Pons (tissue), 1 donor: Measurements from ENCODE around the gene ELF5.
A peak's percentile ranks its signal among the peaks of the same experiment; 100 is the strongest.

ENCODE experiments used
- DNase-seq: peaks from one replicate; pipeline ENCODE4 v3.0.0-alpha.2; 2016; ENCODE audit warnings: low spot score

The ELF5 gene

DNA sequence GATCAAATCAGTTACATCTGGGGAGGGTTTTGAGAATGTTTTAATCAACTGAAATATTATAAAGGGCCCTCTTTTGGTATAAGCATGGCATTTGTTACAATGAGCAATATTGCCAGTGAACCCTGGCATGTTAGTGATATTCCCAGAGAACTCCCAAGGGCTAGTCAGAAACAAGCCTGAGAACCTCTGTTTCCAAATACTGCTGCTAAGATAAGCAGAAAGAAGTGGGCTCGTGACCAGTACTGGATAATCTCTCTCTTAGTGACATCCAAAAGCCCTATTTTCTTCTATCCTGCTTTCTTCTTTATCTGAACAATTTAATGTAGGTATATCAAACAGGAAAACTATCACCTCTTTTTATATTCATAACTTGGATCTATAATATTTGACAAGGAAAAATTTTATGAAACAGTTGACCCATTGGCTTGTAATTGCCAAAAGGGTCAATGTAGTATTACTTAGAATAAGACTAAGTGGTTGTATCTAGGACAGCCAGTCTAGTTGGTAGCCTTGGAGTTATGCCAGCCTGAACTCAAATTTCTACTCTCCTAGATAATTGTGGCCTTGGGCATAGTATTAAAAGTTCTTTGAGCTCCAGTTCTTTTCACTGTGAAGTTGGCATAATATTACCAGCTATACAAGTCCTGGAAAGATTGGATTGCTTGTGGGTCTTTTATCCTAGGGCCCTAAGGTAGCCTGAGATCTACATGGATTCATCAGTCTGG, 59.1 kb downstream of the ELF5 start:
- DNase-seq, result no peak

DNA sequence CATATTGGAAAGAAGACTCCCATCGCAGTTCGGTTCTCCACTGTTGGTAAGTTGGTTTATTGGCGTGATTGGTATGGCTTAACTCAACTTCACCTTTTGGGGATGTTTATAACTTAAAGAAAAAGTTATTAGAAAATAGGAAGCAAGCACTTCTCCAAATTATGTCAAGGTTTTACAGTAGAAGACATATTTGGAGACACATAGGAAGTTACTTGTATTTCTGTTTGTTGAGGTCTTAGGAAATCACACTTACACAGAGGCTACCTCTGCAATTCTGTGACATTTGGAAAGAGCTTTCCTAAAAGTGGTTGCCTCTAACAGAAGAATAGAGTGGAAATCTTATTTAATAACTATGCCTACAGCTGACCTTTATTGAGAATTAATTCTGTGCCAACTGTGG, 62.5 kb downstream of the ELF5 start:
- DNase-seq, result no peak

DNA sequence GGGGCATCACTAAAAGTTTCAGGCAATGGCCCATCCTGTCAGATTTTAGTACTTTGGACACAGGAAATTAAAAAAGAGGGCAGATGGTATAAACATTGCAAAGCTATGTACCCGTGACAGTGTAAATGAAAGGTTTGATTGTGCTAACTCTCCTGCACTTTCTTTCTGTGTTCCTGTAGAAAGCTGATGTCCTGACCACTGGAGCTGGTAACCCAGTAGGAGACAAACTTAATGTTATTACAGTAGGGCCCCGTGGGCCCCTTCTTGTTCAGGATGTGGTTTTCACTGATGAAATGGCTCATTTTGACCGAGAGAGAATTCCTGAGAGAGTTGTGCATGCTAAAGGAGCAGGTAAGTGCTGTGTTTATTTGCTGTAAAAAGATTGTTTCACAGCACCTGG, 64.6 kb downstream of the ELF5 start:
- no peak for DNase-seq

DNA sequence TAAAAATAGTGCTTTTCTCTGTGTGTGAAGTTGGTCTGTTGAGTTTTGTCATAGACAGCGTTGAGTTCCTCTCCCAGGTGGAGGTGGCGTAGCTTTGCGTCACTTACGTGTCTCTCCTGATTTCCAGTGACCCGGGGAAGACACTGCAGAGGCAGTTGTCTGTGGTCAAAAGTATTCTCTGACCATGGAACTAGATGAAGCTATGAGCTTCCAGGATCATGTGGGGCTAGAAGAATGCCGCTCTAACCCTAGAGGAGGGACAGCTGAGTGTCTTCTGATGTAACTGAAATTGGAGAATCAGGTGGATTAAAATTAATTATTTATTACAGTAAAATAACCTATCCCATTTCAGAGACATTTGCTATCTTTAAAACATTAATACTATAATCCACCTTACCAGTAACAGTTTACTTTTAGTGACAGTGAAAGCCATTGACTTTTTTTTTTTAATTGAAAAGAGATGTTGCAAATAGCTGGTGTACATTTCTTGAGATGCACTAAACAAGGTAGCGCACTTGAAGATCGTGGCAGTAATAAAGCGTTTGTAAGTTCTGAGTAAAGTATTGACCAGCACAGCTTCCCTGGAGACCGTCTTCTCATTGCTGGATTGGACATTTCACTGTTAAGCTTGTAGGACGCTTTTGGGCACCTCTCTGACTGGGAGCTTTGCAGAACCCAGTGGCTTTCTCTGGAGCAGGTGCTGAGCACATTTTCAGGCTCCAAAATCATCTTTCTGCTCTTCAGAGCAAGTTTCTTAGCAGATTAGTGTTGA, 65.2 kb downstream of the ELF5 start:
- no peak for DNase-seq

DNA sequence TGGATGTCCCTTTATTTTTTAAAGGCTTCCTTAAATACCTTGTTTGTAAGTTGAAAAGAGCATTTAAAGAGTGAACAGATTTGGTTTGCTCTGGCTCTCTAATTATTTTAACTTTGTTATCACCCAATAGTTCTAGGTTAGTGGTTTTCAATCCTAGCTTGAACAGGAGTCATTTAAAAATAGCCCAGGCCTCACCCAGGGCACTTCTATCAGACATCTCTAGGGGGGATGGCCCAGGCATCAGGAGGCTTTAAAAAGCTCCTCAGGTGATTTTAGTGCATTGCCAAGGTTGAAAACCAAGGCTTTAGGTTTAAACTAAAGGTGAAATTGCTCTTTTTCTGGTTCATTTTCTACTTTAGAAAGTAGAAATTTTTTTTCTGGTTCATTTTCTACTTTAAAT, 66.5 kb downstream of the ELF5 start:
- no peak for DNase-seq

DNA sequence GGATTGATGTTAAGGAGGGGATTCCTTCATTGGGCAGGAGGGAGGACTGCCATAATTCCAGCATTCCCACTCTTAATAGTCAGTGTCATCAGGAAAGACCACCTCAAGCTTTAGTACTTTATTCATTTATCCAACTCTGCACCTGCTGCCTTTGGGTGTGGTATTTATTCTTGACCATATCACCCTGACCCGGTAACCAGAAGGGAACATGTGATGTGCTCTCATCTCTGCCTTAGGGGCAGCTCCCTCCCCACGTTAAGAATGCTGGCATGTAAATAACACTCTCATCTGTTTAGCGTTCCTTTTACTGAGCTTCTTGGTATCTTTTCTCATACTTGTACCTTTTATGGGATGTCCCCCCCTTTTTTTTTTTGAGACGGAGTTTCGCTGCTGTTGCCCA, 67.2 kb downstream of the ELF5 start:
- DNase-seq, result no peak

DNA sequence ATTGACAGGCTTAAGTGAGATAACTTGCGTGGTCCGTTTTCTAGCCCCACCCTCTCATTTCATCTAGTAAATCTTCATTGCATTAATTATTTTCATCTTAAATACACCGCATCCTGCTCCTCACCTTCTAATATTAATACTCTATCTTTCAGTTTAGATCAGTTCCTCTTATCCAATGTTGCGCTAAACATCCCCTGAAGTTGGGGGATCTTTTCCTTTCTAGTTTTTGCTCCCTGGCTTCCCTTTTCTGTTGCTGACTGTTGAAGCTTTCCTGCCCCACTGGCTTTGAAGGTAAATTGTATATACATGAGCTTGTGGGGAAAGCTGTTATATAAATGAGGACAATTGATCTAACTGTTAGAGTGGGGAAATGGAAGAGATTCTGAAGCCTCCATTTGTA, 67.6 kb downstream of the ELF5 start:
- DNase-seq, result no peak

DNA sequence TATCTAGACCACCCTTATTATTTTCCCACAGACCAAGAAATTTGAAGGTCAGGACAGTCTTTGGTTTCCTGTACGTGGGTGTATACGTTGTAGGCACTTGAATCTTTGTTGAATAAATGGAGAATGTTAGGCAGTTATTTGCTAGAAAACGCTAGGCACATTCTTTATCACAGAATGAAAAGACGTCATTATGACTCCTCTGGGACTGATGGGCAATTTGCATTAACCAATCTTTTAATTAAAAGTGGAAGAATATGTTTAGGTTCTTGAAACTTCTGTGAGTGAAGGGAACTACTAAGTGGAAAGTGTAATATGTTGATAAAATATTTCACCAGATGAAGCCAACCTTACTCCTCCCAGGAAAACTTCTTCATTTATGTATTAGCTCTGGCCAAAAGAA, 69.2 kb downstream of the ELF5 start:
- no peak for DNase-seq

DNA sequence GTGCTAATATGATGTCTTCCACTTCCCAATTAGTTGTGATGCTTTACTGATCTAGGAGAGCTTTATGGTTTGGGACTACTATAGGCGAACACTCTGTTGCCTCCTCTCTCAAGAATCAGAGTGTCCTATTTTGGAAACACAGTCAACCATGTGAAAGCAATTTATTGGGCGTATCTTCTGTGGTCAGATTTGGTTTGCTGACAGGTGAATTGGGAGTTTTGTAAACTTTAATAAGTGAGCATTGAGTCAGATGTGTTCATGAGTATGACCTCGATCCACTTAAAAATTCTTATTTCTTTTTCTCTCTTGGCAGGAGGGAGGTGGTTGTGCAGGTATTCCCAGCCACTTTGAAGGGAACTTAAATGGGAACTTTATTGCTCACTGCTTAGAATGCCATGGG, 70.5 kb downstream of the ELF5 start:
- DNase-seq, result no peak

DNA sequence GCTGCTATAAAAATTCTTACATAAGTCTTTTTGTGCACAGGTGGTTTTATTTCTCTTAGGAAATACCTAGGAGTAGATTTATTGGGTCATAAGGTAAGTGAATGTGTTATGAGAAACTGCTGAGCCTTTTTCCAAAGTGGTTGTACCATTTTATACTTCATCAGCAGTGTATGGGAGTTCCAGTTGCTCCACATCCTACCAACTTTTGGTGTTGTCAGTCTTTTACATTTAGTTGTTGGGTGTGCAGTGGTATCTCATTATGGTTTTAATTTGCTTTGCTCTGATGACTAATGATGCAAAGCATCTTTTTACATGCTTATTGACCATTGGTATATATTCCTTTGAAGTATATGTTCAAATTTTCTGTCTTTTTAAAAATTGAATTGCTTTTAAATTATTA, 71.8 kb downstream of the ELF5 start:
- DNase-seq, result no peak

DNA sequence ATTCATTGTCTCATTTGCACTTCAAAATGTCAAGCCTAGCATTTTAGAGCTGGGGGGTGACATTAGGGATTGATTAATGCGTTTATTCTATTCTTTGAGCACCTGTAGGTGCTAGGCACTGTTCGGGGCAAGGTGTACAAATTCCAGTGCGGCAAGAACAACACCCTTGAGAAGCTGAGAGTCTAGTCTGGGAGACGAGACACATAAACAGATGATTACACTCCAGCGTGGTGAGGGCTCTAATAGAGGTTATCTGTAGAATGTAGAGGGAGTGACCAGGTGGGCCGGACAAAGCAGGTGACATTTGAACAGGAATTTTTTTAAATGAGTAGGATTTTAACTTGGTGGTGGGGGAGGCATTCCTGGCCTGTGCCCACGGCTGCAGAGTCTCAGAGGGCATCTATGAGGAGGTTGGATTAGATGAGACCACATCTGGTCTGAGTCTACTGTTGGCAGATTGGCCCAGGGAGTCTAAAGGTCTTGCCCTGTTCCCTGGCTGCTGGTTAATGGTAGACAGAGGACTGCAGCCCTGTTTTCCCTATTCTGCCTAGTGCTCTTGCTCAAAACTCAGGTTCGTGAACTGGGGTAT, 73.9 kb downstream of the ELF5 start:
- no peak for DNase-seq

DNA sequence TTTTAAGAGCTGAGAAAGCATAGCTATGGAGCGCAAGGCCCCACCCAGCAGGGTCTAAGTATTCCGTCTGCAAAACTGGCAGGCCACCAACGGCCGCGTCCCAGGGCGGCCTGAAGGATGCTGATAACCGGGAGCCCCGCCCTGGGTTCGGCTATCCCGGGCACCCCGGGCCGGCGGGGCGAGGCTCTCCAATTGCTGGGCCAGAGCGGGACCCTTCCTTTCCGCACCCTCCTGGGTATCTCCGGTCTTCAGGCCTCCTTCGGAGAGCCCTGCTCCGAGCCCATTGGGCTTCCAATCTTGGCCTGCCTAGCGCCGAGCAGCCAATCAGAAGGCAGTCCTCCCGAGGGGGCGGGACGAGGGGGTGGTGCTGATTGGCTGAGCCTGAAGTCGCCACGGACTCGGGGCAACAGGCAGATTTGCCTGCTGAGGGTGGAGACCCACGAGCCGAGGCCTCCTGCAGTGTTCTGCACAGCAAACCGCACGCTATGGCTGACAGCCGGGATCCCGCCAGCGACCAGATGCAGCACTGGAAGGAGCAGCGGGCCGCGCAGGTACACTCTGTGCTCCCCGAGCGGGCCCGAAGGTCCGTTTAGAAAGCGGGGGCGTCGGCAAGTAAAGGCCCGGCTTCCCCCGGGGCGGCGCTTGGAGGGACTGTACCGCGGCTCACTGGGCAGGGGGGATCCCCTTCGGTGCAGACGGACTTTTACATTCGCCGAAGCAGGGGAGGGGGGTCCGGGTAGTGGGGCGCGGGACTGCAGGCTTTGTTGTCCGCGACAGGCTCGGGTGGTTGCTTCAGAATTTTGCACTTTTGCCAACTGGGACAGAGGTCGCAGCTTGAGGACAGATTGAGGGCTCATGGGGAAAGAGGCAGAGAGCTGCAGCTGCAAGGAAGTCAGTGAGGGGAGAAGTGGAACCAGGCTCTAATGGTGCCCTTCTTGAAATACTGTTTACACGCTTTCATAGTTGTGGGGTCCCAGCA, 74.8 kb downstream of the ELF5 start, which contains the start of gene CAT:
CAT (plus strand) TSS at position 406 of the 979 bp plus-strand sequence; CDS start at position 486, 80 bp downstream.
- DNase-seq, result peak; percentile 97

DNA sequence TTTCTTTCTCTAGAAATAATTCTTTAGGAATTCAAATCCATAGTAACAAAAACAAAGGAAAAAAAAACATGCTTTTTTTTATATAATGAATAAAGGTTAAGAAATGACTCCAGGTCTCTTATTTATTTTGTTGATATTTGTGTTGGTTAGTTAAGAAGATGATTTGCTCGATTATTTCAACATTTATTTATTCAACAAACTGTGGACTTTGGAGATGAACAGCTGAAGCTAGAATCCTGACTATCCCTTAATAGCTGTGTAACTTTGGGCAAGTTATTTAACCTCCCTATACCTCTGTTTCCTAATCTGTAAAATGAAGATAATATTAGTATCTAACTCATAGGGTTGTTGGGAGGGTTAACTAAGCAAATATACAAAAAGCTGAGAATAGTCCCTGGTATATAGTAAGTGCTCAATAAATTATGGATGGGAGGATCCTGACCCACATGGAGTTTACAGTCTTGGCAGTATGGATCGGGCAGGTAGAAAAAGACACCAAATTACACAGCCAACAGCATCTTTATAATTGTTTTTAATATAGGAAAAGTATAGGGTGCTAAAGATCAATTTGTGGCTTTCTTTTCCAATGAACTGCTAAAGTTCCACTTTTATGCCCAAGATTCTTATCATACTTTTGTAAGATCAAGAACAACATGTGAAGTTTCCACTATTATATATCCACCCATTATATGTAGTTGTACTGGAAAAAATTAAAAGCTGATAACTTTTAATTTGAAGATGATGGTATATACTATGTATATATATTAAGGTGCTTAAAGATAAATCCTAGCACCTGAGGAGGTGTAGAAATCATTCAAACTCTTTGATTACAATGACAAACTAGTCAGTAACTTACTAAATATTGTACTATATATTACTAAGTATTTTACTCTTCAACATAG, 76.1 kb downstream of the ELF5 start:
- no peak for DNase-seq

DNA sequence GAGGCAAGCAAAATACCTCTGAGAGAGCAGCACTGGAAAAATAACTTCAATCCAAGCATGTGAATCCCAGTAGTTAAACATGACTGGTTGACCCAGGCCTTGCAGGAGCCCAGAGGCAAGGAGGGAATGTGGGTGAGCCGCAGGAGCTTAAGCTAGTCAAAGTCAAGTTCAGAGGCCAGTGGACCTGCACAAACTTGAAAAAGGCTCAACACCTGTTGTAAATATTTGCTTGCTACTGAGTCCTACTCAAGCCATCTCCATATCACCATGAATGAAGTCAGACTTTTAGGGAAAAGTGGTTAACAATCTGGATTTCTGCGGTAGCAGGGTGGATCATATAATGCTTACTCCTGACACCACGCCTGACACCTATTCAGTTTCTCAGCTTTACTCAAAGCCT, 79.7 kb downstream of the ELF5 start:
- no peak for DNase-seq

DNA sequence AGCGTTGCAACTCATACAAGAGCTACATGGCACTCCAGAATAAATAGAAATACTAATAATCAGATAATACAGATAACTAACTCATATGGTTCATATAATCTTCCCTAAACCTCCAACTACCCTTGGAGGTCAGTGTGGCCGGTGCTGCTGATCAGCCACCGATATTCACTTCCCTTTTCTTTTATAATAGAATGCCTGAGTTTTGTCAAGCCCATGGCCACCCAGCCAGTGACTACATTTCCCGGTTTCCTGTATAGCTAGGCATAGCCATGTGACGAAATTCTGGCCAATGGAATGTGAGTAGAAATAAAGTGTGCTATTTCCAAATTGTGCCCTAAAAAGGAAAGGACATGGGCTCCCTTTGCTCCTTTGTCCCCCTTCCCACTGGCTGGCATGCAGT, 80.8 kb downstream of the ELF5 start:
- no peak for DNase-seq

DNA sequence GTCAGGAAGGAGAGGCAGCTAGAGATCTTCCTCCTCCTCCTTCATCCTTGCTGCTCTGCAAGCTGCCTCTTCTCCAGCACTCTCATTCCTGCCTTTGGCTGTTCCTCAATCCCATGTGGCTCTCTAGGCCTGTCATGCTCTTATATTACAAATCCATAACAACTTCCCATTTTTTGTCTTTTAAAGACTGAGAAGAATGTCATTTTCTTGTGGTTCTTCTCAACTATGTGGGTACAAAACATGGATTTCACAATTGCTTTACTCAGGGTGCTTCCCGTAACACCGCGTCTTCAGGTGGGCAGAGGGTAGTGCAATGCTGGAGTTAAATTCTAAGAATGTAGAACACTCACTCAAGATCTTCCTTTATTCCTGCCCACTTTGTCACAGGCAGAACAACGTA, 81.6 kb downstream of the ELF5 start:
- DNase-seq, result no peak
